22Rv1 (cell line): Measurements from ENCODE around the gene SNED1.

Source experiments
- CTCF ChIP-seq: fragments of 450-650 bp; IDR thresholded peaks from 2 replicates; pipeline ENCODE4 v1.5.1; 2017; ENCODE audit warnings: mild to moderate bottlenecking
- ZFX ChIP-seq: fragments of 450-650 bp; IDR thresholded peaks from 2 replicates; pipeline ENCODE4 v1.6.1; 2017; ENCODE audit warnings: antibody characterized with exemption, borderline replicate concordance

DNA sequence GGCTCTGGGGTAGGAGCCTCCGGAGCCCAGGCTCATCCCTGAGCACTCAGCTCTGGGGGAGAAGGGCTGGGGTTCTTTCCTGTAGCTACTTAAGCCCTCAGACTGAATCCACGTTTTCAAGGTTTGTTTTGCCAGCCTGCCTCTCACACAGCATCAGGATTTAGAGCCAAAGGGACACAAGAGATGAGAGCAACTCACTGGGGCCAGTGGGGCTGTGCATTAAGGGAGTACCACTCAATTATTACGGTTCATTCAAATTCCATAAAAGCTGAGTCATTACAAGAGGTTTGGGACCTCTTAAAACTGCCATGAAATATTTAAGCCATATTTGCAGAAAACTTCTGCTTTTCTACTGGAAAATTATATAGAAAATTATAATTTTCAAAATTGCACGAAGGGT lies 17.1 kb upstream of the SNED1 start:
- TF ChIP-seq CTCF: no peak
- no peak for TF ChIP-seq ZFX
